Lower leg skin (tissue), 3 donors: ENCODE data around the gene TNFRSF8.

ENCODE experiments used
- CTCF ChIP-seq, 3 donors: fragments of 450-650 bp; IDR thresholded peaks; one replicate each; pipeline ENCODE4 v1.5.1; 2016; ENCODE audit warnings: antibody characterized with exemption in 3 of 3, mild to moderate bottlenecking in 3 of 3, moderate library complexity in 2 of 3
- POLR2A ChIP-seq, 2 donors: fragments of 450-650 bp; IDR thresholded peaks; one replicate each; pipeline ENCODE4 v1.6.1; 2016 to 2017; ENCODE audit warnings: antibody characterized with exemption in 2 of 2, mild to moderate bottlenecking in 1 of 2, moderate library complexity in 1 of 2

- no peak for TF ChIP-seq CTCF (IDR thresholded peaks at IDR 0.05)
- TF ChIP-seq POLR2A (IDR thresholded peaks at IDR 0.05) = no peak
Observed at GRCh38 chr1:12094180-12094579, 31.1 kb downstream of the TNFRSF8 start.
